Muscle of leg (tissue), 11 donors: Measurements from ENCODE around the gene DNER. TPM values are rescaled to one million over a fixed set of nuclear protein-coding genes. Genes with fewer than 3 reads are reported as not detected.

Source experiments
- DNase-seq: peaks from one replicate; pipeline ENCODE4 v3.0.0; 2013
- H3K27ac ChIP-seq: one replicate; pipeline ENCODE4 v1.5.1; 2013; ENCODE audit warnings: mild to moderate bottlenecking, low read length, control low read depth
- H3K27me3 ChIP-seq: one replicate; pipeline ENCODE4 v1.6.1; 2013; ENCODE audit warnings: low read length; ENCODE audit not compliant: control insufficient read depth, insufficient read depth
- H3K36me3 ChIP-seq: one replicate; pipeline ENCODE4 v1.6.1; 2013; ENCODE audit warnings: low read length; ENCODE audit not compliant: control insufficient read depth, insufficient read depth
- H3K4me1 ChIP-seq: one replicate; pipeline ENCODE4 v1.6.1; 2013; ENCODE audit warnings: low read length; ENCODE audit not compliant: control insufficient read depth, insufficient read depth
- H3K4me3 ChIP-seq: one replicate; pipeline ENCODE4 v1.5.1; 2013; ENCODE audit warnings: low read length, control low read depth
- H3K9me3 ChIP-seq: replicated peaks from 2 replicates; pipeline ENCODE4 v1.6.1; 2013; ENCODE audit warnings: low read depth, low read length; ENCODE audit not compliant: control insufficient read depth
- WGBS: methylation state at CpG from one replicate; pipeline ENCODE4 v1.1.5; 2013; ENCODE audit warnings: missing lambda C conversion rate; ENCODE audit not compliant: insufficient coverage; 5-methylcytosine and 5-hydroxymethylcytosine counted together
- polyA plus RNA-seq, 8 donors: library from polyadenylated mRNA; unstranded; fragments of 120-200 nt; gene quantifications; one replicate each; pipeline versions ENCODE4 v1.2.1 to v1.2.3, GENCODE V29; 2013; ENCODE audit warnings: inconsistent platforms in 1 of 8, low replicate concordance in 1 of 8; ENCODE audit not compliant: insufficient read length in 8 of 8, insufficient read depth in 1 of 8
- total RNA-seq: library from RNA; stranded (reverse); fragments of 120-200 nt; gene quantifications from one replicate; pipeline ENCODE4 v1.2.4, GENCODE V29; 2013

The DNER gene
- total and polyA plus RNA-seq, 9 donors = 0.57 to 3.2 (median 1.8) TPM

DNA sequence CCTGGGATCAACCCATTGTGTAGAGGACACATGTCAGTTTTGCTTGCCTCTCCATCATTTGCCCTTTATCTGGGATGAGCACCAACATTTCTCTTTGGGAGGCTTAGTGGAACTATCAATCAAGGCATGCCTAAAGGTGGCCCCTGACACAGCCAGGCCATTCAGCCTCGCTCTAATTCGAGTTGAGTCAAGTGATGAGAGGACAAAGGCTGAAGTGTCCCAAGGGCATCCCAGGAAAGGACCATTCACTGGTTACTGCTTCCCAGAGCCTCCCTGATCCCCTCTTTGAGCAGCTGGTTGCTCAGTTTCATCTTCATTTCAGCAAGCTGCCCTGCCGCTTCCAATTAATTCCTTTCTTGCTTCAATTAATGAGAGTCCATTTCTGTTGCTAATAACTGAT is 63.5 kb downstream of the DNER start:
- WGBS = 100% methylated on average over 2 of the region's 3 CpGs
- H3K36me3 ChIP-seq = no peaks in the 10 kb centered on the region
- no peak overlapping the region for H3K27ac ChIP-seq
- no peak for DNase-seq
- no peaks in the 10 kb centered on the region for H3K4me1 ChIP-seq
- H3K9me3 ChIP-seq = no peaks in the 10 kb centered on the region
- no peaks in the 10 kb centered on the region for H3K27me3 ChIP-seq
- H3K4me3 ChIP-seq = no peak overlapping the region

DNA sequence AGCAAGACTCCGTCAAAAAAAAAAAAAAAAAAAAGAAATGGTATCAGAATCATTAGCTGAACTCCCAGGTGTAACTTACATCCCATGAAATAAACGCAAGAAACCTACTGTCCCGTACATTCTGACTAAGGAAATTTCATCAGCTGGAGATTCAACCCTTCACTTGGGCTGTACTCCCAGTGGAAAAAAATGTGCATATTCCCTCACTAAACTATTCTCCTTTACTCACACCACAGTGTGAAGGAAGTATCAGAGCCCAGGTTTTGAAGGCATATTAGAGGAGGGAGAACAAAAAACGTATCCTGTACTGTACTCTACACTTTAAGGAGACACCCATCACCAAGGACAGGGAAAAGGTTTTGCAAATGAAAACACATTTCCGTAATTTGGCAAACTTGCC is 64.3 kb downstream of the DNER start:
- Histone ChIP-seq H3K27ac (no peak overlapping the region), H3K36me3 (no peaks in the 10 kb centered on the region), H3K4me3 (no peak overlapping the region), H3K4me1 (no peaks in the 10 kb centered on the region), H3K9me3 (no peaks in the 10 kb centered on the region), H3K27me3 (no peaks in the 10 kb centered on the region)
- DNase-seq = no peak
- 68% methylated on average over 3 of the region's 5 CpGs for WGBS

DNA sequence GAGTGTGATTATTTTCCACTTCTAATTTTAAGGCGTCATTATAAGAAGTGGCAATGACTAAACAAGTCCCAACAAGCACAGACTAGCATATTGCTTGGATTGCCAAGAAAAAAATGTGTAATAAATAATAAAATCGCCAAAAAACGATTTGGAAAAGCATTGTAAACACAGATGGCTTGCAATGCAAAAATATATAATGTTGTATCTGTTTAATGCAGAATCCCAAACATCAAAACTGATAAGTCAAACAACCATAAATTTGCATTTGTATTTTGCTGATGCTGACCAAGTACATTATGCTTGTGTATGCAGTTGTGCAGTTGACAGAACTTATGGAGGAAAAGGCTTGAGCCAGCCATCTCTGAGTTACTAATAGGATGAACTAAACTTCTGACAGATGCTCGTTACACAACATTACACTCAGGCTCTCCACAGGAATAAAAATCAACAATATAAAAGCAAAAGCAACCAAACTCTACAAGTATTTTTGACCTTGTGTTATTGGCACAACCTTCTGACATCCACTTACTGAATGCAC is 68.1 kb downstream of the DNER start:
- no CpG with 5 or more reads among the region's 4 CpGs for WGBS
- no peak overlapping the region for H3K4me3 ChIP-seq
- no peak overlapping the region for H3K27ac ChIP-seq
- H3K4me1 ChIP-seq = no peaks in the 10 kb centered on the region
- H3K27me3 ChIP-seq = no peaks in the 10 kb centered on the region
- peak; percentile 7 for DNase-seq
- H3K36me3 ChIP-seq = no peaks in the 10 kb centered on the region
- no peaks in the 10 kb centered on the region for H3K9me3 ChIP-seq

DNA sequence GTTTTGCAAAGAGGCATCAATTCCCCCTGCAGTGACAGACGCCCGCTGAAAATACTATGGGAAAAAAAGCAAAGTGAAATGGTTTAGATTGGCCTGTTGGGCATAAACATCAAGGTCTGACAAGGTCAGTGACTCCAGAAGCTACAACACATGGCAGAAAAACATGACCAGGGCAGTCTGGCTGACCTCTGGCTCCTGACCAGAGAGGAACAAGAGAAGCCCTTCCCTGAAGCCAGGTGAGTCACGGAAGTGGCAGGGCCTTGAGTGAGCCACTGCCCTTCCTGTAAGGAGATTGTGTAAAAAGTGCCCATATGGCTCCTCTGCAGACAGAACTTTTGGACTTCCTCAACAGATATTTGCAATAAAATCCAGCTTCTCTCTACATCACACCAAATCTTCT is 72.0 kb downstream of the DNER start:
- no peaks in the 10 kb centered on the region for H3K36me3 ChIP-seq
- no peak overlapping the region for H3K4me3 ChIP-seq
- no peak for DNase-seq
- no peak overlapping the region for H3K27ac ChIP-seq
- H3K4me1 ChIP-seq = no peaks in the 10 kb centered on the region
- WGBS = 80% methylated on average over 1 of the region's 3 CpGs
- H3K9me3 ChIP-seq = no peaks in the 10 kb centered on the region
- no peaks in the 10 kb centered on the region for H3K27me3 ChIP-seq

DNA sequence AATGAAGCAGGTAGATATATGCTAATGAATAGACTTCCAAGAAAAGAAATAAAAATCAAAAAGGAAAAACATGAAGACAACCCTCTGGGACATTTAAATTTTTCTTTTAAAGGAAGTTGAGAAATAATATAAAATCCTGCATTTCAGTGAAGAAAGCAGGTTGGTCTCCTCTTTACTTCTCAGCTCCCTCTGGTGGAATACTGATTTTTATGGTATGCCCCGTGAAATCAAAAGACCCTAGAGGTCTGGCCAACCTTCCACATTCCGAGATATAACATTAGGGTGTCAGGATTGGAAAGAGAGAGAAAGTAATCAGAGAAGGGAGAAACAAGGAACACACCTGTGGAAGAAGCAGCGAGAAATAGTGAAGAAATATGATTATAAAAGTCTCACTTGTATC is 72.7 kb downstream of the DNER start:
- Histone ChIP-seq H3K27ac (no peak overlapping the region), H3K36me3 (no peaks in the 10 kb centered on the region), H3K27me3 (no peaks in the 10 kb centered on the region), H3K4me3 (no peak overlapping the region), H3K9me3 (no peaks in the 10 kb centered on the region), H3K4me1 (no peaks in the 10 kb centered on the region)
- no peak for DNase-seq
- no CpG with 5 or more reads among the region's 3 CpGs for WGBS

DNA sequence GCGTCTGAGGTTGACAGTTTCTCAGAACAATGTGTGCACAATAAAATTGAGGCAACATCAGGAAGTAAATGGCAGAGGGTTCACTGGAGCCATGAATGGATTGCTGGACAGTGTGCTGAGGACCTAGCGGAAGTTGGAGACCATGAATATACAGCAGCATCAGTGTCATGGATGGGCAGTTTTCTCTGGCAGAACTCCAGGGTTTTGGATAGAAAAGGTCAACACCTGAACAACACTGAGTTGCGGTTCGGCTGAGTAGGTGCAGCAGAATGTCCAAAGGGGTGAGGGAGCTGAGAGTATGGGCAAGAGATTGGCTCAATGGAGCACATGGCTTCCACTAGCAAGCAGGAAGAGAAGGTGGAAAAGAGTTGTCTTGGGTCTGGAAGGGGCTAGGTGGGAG is 73.7 kb downstream of the DNER start:
- Histone ChIP-seq H3K4me1 (no peaks in the 10 kb centered on the region), H3K27ac (no peak overlapping the region)

DNA sequence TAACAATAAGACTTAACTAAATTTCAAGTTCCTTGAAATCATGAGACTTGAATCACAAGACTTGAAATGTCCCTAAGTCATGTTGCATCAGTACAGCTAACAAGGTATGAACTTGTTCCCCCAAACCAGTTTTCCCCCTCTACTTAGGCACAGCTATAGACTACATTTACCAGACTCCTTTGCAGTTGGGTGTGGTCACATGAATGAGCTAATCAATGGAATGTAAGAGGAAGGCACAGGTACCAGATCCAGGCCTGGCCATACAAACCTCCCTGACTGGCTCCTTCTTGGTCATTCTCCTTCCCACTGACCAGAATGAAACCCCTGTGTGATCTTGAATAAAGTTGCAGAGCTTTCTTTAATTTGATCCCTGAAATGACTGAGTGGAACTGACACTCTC is 77.8 kb downstream of the DNER start:
- DNase-seq = no peak
- H3K27ac ChIP-seq = no peak overlapping the region
- no peak overlapping the region for H3K4me3 ChIP-seq
- H3K9me3 ChIP-seq = no peaks in the 10 kb centered on the region
- H3K27me3 ChIP-seq = no peaks in the 10 kb centered on the region
- H3K36me3 ChIP-seq = no peaks in the 10 kb centered on the region
- no peaks in the 10 kb centered on the region for H3K4me1 ChIP-seq

More for the DNA sequence above, 73.7 kb downstream of the DNER start:
- Histone ChIP-seq H3K27me3 (no peaks in the 10 kb centered on the region), H3K9me3 (no peaks in the 10 kb centered on the region), H3K4me3 (no peak overlapping the region), H3K36me3 (no peaks in the 10 kb centered on the region)
- WGBS = 94% methylated on average over 4 of the region's 4 CpGs
- no peak for DNase-seq

DNA sequence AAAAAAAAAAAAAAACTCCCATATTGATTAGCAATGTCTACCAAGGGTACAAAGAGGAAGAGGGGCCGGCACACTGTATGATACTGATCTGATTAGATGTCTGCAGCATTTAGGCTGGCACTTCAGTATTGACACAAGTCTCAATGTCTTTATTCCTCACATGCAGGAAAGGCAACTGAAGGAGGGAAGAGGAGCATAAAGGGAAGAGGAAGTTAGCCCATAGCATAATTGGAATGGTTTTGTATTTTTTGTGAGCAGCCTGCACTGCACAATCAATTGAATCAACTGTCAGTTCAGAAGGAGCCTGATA is 79.0 kb downstream of the DNER start:
- Histone ChIP-seq H3K36me3 (no peaks in the 10 kb centered on the region), H3K27me3 (no peaks in the 10 kb centered on the region), H3K4me1 (no peaks in the 10 kb centered on the region), H3K4me3 (no peak overlapping the region), H3K27ac (no peak overlapping the region), H3K9me3 (no peaks in the 10 kb centered on the region)
- no peak for DNase-seq
- WGBS = no CpG with 5 or more reads among the region's 1 CpG

DNA sequence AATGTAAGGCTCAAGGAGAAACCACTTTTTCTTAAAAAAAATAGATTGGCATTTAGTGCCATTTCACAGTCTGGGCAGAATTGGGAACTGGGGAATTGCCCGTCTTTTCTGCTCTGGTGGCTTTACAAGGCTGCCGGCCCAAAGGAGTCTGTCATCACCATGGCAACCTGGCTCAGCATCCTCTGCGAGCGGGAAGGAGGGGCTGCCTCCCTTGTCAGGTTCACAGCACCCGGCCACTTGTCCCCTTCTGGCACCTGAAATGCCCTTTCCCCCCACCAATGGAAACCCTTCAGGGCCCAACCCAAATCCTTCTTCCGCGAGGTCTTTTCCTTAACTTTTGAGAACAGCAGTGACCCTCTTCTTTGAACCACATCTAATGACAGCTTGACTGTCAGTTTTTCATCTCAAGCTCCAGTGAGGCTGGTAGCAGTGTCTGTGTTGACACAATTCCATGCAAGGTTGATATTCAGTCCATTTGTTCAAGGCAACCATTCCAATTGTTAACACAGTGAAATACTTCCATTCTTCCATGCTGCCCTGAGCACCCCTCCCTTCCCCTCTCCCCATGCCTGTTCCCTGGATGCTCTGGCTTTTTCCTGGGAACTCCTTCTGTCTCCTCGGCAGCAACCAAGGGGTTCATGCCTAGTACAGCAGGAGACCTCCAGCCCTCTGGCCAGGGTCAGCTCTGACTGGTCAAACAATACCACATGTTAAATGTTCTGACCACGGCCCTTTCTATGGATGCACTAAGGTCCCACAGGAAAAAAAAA is 79.6 kb downstream of the DNER start:
- Histone ChIP-seq H3K36me3 (no peaks in the 10 kb centered on the region), H3K4me3 (no peak overlapping the region), H3K9me3 (no peaks in the 10 kb centered on the region), H3K27ac (no peak overlapping the region), H3K4me1 (no peaks in the 10 kb centered on the region), H3K27me3 (no peaks in the 10 kb centered on the region)
- DNase-seq = no peak
- WGBS = 37% methylated on average over 8 of the region's 9 CpGs

DNA sequence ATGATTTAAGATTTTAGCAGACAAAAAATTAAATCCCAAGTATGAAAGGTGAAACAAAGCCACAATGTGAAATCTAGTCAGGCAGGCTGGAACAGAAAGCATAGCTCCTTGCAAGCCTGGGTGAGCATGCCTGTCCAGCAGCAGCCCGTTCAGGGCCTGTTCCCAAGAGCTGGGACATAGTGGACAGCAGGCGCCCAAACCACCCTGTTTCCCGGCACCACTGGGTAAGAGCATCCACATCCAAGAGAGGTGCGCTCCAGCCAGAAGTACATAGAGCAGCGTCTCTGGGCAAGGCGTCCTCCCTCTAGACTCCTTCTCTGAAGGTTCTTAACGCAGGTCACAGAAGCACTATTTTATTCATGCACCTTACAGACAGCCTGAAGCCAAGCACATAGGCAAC is 80.8 kb downstream of the DNER start:
- no peaks in the 10 kb centered on the region for H3K27me3 ChIP-seq
- no peak overlapping the region for H3K4me3 ChIP-seq
- WGBS = 68% methylated on average over 4 of the region's 7 CpGs
- DNase-seq = no peak
- H3K9me3 ChIP-seq = no peaks in the 10 kb centered on the region
- H3K36me3 ChIP-seq = no peaks in the 10 kb centered on the region
- no peaks in the 10 kb centered on the region for H3K4me1 ChIP-seq
- H3K27ac ChIP-seq = no peak overlapping the region

DNA sequence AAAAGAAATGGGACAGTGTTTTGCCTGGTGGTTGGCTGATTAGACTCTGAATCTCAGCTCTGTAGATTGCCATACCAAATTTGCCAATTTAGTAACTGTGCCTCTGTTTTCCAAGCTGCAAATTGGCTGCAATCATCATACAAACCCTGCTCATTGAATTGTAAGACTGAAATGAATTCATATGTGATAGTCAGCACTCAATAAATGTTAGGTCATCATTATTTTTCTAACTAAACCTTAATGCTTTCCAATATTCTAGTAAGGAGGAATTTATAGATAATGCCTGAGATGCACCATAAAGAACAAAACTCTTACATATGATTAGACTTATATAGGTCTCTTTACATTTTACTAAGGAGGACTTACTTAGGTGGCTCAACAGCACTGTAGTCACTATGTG is 85.3 kb downstream of the DNER start:
- no peaks in the 10 kb centered on the region for H3K36me3 ChIP-seq

More for the DNA sequence above, 85.3 kb downstream of the DNER start:
- Histone ChIP-seq H3K9me3 (no peaks in the 10 kb centered on the region), H3K4me1 (no peaks in the 10 kb centered on the region), H3K4me3 (no peak overlapping the region), H3K27ac (no peak overlapping the region), H3K27me3 (no peaks in the 10 kb centered on the region)
- DNase-seq = no peak
